WTC11 (cell line): Measurements from ENCODE around the gene ENPP7.

Source experiments
- ATF2 ChIP-seq: sonication (generic); formaldehyde crosslinking; IDR thresholded peaks from 2 replicates; pipeline ENCODE4 v1.8.1; 2022; ENCODE audit warnings: low read depth, missing genetic modification reagents, borderline replicate concordance
- CTCF ChIP-seq: fragments of 200-600 bp; IDR thresholded peaks from 2 replicates; pipeline ENCODE4 v1.8.0; 2022; ENCODE audit warnings: antibody characterized with exemption
- HMGXB4 ChIP-seq: sonication (generic); formaldehyde crosslinking; IDR thresholded peaks from 2 replicates; pipeline ENCODE4 v1.8.1; 2023; ENCODE audit warnings: mild to moderate bottlenecking, moderate library complexity, missing genetic modification reagents
- JUN ChIP-seq: sonication (generic); formaldehyde crosslinking; IDR thresholded peaks from 2 replicates; pipeline ENCODE4 v1.8.0; 2023; ENCODE audit warnings: mild to moderate bottlenecking, missing genetic modification reagents
- MAX ChIP-seq: sonication (generic); formaldehyde crosslinking; IDR thresholded peaks from 2 replicates; pipeline ENCODE4 v1.8.0; 2022; ENCODE audit warnings: mild to moderate bottlenecking, missing genetic modification reagents
- SP1 ChIP-seq: sonication (generic); formaldehyde crosslinking; conservative IDR thresholded peaks from 2 replicates; pipeline ENCODE4 v1.8.1; 2022; ENCODE audit warnings: missing genetic modification reagents
- USF2 ChIP-seq: sonication (generic); formaldehyde crosslinking; IDR thresholded peaks from 2 replicates; pipeline ENCODE4 v1.8.1; 2023; ENCODE audit warnings: mild to moderate bottlenecking, missing genetic modification reagents, moderate library complexity

- TF ChIP-seq ATF2 (CRISPR knock-in tag): no peak
- TF ChIP-seq CTCF: no peak
- no peak for TF ChIP-seq SP1 (CRISPR knock-in tag)
- TF ChIP-seq JUN: no peak
- TF ChIP-seq MAX (CRISPR knock-in tag): no peak
- TF ChIP-seq USF2: no peak
- TF ChIP-seq HMGXB4: no peak
Measured at GRCh38 chr17:79742951-79743476, 12.3 kb downstream of the ENPP7 start.
